ENCODE measurements around the gene ANTXRL. TPM values are rescaled to one million over a fixed set of nuclear protein-coding genes. Genes with fewer than 3 reads are reported as not detected.
"Not testable (repeated sequence)": the region's sequence is repeated elsewhere in the genome, so short reads cannot be mapped to it uniquely, and the experiment has no call there.

Gene ANTXRL
- total RNA-seq, 1 donor from 2014 or later: not detected

DNA sequence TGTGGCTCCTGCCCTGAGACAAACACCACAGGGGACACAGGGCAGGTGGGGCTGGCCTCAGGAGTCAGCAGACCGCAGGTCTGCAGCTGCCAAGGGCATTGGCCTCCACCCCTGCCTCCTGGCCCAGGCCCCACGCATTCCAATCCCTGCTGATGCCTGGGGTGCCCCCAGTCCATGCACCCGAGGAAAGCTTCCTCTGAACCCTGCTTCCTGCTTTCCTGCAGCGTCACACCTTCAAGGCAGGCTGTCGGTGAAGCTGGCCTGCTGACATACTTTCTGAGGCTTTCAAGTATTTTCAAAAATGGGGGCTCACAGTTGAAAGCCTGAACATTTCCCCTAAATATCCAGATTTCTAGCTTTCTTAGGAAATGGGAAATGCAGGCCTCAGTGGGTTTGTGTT, 22.5 kb upstream of the ANTXRL start:
- peaks cover 10% of the 10 kb centered on the region for H3K4me1 Mint-ChIP-seq
- H3K36me3 Mint-ChIP-seq (ENCODE audit: low read depth): peaks cover 28% of the 10 kb centered on the region
- H3K27ac Mint-ChIP-seq: no peak overlapping the region
- intact Hi-C loops (cut with micrococcal nuclease): loop anchor here (10.0 kb wide), 1 partner anchor 230 kb away; the partner anchor contains the start of gene NCOA4
- H3K27me3 Mint-ChIP-seq: no peaks in the 10 kb centered on the region
- no peak overlapping the region for H3K4me3 Mint-ChIP-seq
- no peaks in the 10 kb centered on the region for H3K9me3 Mint-ChIP-seq
- DNase-seq: peak; percentile 52

GRCh38 chr10:46264737-46265368, 21.9 kb upstream of the ANTXRL start:
- H3K4me3 Mint-ChIP-seq: no peak overlapping the region
- no peaks in the 10 kb centered on the region for H3K27me3 Mint-ChIP-seq
- intact Hi-C loops (cut with micrococcal nuclease): loop anchor here (5.0 to 10.0 kb wide), 2 partner anchors 158 to 230 kb away; partner anchors contain the start of gene NCOA4
- no peak overlapping the region for H3K27ac Mint-ChIP-seq
- H3K9me3 Mint-ChIP-seq: no peaks in the 10 kb centered on the region
- H3K4me1 Mint-ChIP-seq: peaks cover 15% of the 10 kb centered on the region
- DNase-seq: peak; percentile 54
- peaks cover 26% of the 10 kb centered on the region for H3K36me3 Mint-ChIP-seq (ENCODE audit: low read depth)

- intact Hi-C loops (cut with micrococcal nuclease): loop anchor here (5.0 to 10.0 kb wide), 2 partner anchors 158 to 231 kb away; partner anchors contain the start of gene NCOA4
- not testable (repeated sequence) for H3K27me3 Mint-ChIP-seq, H3K9me3 Mint-ChIP-seq, H3K27ac Mint-ChIP-seq, H3K4me3 Mint-ChIP-seq
- peaks cover 18% of the 10 kb centered on the region for H3K4me1 Mint-ChIP-seq
- DNase-seq: peak; percentile 55
- H3K36me3 Mint-ChIP-seq (ENCODE audit: low read depth): peaks cover 20% of the 10 kb centered on the region
Observed at GRCh38 chr10:46265566-46266305, 21.1 kb upstream of the ANTXRL start.

GRCh38 chr10:46266306-46266985, 20.4 kb upstream of the ANTXRL start:
- peaks cover 21% of the 10 kb centered on the region for H3K4me1 Mint-ChIP-seq
- H3K27ac Mint-ChIP-seq: no peak overlapping the region
- no peak for DNase-seq
- H3K36me3 Mint-ChIP-seq (ENCODE audit: low read depth): peaks cover 15% of the 10 kb centered on the region
- intact Hi-C loops (cut with micrococcal nuclease): loop anchor here (5.0 to 10.0 kb wide), 2 partner anchors 159 to 232 kb away; partner anchors contain the start of gene NCOA4
- H3K9me3 Mint-ChIP-seq: no peaks in the 10 kb centered on the region
- peak overlapping the region; percentile 13 for H3K4me3 Mint-ChIP-seq
- H3K27me3 Mint-ChIP-seq: no peaks in the 10 kb centered on the region

- Mint-ChIP-seq H3K4me1 (peaks cover 25% of the 10 kb centered on the region), H3K27me3 (no peaks in the 10 kb centered on the region), H3K9me3 (no peaks in the 10 kb centered on the region), H3K27ac (no peak overlapping the region), H3K4me3 (no peak overlapping the region), H3K36me3 (ENCODE audit: low read depth) (peaks cover 6% of the 10 kb centered on the region)
- intact Hi-C loops (cut with micrococcal nuclease): loop anchor here (5.0 to 10.0 kb wide), 2 partner anchors 160 to 233 kb away; partner anchors contain the start of gene NCOA4
- DNase-seq: peak; percentile 50
Observed at GRCh38 chr10:46267132-46267985, 19.4 kb upstream of the ANTXRL start.

GRCh38 chr10:46268076-46268881, 18.5 kb upstream of the ANTXRL start:
- no peaks in the 10 kb centered on the region for H3K9me3 Mint-ChIP-seq
- peaks cover 31% of the 10 kb centered on the region for H3K4me1 Mint-ChIP-seq
- H3K27me3 Mint-ChIP-seq: no peaks in the 10 kb centered on the region
- no peak overlapping the region for H3K27ac Mint-ChIP-seq
- H3K36me3 Mint-ChIP-seq (ENCODE audit: low read depth): peaks cover 6% of the 10 kb centered on the region
- intact Hi-C loops (cut with micrococcal nuclease): loop anchor here (5.0 to 10.0 kb wide), 2 partner anchors 161 to 233 kb away; partner anchors contain the start of gene NCOA4
- DNase-seq: peak; percentile 77
- H3K4me3 Mint-ChIP-seq: no peak overlapping the region

- H3K9me3 Mint-ChIP-seq; H3K36me3 Mint-ChIP-seq (ENCODE audit: low read depth); H3K4me3 Mint-ChIP-seq; H3K27ac Mint-ChIP-seq; H3K27me3 Mint-ChIP-seq: not testable (repeated sequence)
- peak; percentile 86 for DNase-seq
- intact Hi-C loops (cut with micrococcal nuclease): loop anchor here (1.0 to 10.0 kb wide), 3 partner anchors 15 to 235 kb away; partner anchors contain the start of gene NCOA4
- peaks cover 34% of the 10 kb centered on the region for H3K4me1 Mint-ChIP-seq
Observed at GRCh38 chr10:46269554-46270053, 17.2 kb upstream of the ANTXRL start.

DNA sequence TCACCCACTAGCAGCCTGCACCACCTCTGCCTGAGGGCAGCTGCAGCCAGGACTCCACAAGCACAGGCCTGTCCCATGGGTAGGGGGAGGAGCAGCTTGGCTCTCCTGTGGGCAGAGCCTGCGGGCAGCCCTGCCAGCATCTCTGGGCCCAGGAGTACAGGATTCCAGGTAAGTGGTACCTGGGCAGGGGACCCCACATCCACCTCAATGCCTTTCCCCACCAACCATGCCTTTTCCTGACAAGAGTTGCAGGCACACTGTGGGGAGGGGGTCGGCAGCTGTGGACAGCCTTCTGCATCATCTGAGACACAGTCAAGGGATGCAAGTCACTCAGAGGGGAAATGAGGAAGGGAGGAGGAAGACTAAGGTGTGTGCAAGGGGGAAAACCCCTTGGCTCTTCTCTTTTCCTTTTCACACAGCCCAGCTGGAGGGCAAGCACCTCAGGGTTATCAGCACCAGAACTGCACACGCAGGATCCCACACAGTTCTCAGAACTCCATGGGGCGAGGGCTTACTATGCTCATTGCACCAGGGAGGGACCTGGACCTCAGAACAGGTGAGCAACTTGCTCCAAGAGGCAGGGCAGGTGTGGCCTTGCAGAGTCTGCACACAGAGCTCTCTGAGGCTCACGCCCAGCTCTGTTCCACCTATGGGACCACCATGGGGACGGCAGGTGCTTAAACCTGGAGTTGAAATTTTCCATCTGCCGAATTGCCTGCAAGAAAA, 16.5 kb upstream of the ANTXRL start:
- DNase-seq: no peak
- Mint-ChIP-seq H3K36me3 (ENCODE audit: low read depth) (no peaks in the 10 kb centered on the region), H3K27me3 (peaks cover under 1% of the 10 kb centered on the region), H3K27ac (peak overlapping the region; percentile 34), H3K9me3 (no peaks in the 10 kb centered on the region), H3K4me3 (no peak overlapping the region), H3K4me1 (peaks cover 32% of the 10 kb centered on the region)
- intact Hi-C loops (cut with micrococcal nuclease): no loop called here

DNA sequence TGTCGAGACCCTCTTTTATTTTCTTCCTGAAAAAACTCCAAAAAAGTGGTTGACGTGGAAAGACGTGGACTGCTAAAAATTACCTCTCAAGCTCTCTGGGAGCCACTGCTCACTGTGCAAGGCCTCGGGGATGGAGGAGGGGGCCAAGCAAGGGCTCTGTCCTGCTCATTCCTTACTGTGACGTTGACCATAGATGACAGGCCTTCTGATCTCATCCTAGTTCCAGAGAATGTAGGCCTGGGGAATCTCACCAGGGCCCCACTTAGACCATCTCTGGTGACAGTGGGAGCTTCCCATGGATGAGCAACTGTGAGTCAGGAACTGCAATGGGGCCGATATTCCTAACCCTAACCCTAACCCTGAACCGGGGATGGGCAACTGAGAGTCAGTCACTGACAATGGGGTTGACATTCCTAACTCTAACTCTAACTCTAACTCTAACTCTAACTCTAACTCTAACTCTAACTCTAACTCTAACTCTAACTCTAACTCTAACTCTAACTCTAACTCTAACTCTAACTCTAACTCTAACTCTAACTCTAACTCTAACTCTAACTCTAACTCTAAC, 15.8 kb upstream of the ANTXRL start:
- Mint-ChIP-seq H3K4me1 (peaks cover 28% of the 10 kb centered on the region), H3K4me3 (peak overlapping the region; percentile 24), H3K27ac (peak overlapping the region; percentile 34)
- H3K9me3 Mint-ChIP-seq; H3K27me3 Mint-ChIP-seq; DNase-seq; H3K36me3 Mint-ChIP-seq (ENCODE audit: low read depth); intact Hi-C loops (cut with micrococcal nuclease): not testable (repeated sequence)

DNA sequence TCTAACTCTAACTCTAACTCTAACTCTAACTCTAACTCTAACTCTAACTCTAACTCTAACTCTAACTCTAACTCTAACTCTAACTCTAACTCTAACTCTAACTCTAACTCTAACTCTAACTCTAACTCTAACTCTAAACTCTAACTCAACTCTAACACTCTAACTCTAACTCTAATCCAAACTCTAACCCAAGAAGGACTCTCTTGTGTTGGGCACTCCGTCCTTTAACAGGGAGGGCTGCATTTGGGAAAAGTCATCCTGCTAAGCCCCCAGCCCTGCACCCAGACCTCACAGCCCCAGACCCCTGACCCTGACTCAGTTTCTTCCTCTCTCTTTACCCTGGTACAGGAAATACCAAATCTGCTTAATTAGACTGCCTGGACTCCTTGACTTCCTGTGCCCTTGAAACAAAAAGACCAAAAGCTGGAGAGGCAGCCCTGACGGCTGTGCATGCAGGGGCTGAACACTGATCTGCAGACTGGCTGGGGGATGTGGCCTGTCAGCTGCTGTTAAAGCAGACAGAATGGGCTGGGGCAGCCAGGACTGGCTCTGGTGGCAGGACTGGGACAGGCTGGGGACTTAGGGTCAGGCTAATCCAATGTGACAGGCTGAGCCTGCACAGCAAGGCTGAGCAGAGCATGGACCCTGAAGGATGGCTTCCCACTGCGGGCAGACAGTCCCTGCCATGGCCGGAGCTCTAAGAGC, 14.8 kb upstream of the ANTXRL start:
- H3K36me3 Mint-ChIP-seq (ENCODE audit: low read depth); H3K9me3 Mint-ChIP-seq; DNase-seq; intact Hi-C loops (cut with micrococcal nuclease): not testable (repeated sequence)
- peaks cover 28% of the 10 kb centered on the region for H3K4me1 Mint-ChIP-seq
- H3K4me3 Mint-ChIP-seq: peak overlapping the region; percentile 8
- H3K27me3 Mint-ChIP-seq: peaks cover 10% of the 10 kb centered on the region
- H3K27ac Mint-ChIP-seq: peak overlapping the region; percentile 52

GRCh38 chr10:46272863-46273415, 13.9 kb upstream of the ANTXRL start:
- peak overlapping the region; percentile 5 for H3K4me3 Mint-ChIP-seq
- no peak for DNase-seq

More at GRCh38 chr10:46272863-46273415, 13.9 kb upstream of the ANTXRL start:
- intact Hi-C loops (cut with micrococcal nuclease): no loop called here
- Mint-ChIP-seq H3K27me3 (peaks cover 14% of the 10 kb centered on the region), H3K9me3 (no peaks in the 10 kb centered on the region), H3K36me3 (ENCODE audit: low read depth) (no peaks in the 10 kb centered on the region), H3K27ac (peak overlapping the region; percentile 71), H3K4me1 (peaks cover 28% of the 10 kb centered on the region)
